Measurements from ENCODE around the gene EIF1B. TPM values are rescaled to one million over a fixed set of nuclear protein-coding genes. Genes with fewer than 3 reads are reported as not detected.
A peak's percentile ranks its signal among the peaks of the same experiment; 100 is the strongest.
"Not testable (repeated sequence)": the region's sequence is repeated elsewhere in the genome, so short reads cannot be mapped to it uniquely, and the experiment has no call there.

EIF1B gene
- 10 to 100 TPM; 33.9 to 41.5 TPM for total RNA-seq

- CTCF ChIA-PET: interaction anchor here (0.7 to 4.8 kb wide), 12 partner anchors 8 to 591 kb away, joined by 3 to 23 read pairs (median 4); partner anchors contain the start of gene ZNF619
- Mint-ChIP-seq H3K36me3 (peaks cover 19% of the 10 kb centered on the region), H3K9me3 (ENCODE audit: low read depth) (no peaks in the 10 kb centered on the region), H3K4me1 (peaks cover 20% of the 10 kb centered on the region), H3K4me3 (peak within 1 kb of the TSS; percentile 98), H3K27me3 (no peaks in the 10 kb centered on the region), H3K27ac (peak within 1 kb of the TSS; percentile 99)
- peak; percentile 90 for ATAC-seq
- peak; percentile 98 for DNase-seq
Observed at GRCh38 chr3:40309418-40309924, at the start of gene EIF1B. Gene EIF1B (plus strand): TSS chr3:40309707. CDS start chr3:40309942, 235 bp downstream.

- DNase-seq: no peak
- no peaks in the 10 kb centered on the region for H3K9me3 Mint-ChIP-seq (ENCODE audit: low read depth)
- H3K36me3 Mint-ChIP-seq: no peaks in the 10 kb centered on the region
- H3K27me3 Mint-ChIP-seq: no peaks in the 10 kb centered on the region
- H3K27ac Mint-ChIP-seq: no peak overlapping the region
- H3K4me1 Mint-ChIP-seq: no peaks in the 10 kb centered on the region
- CTCF ChIA-PET: no interaction called here
- no peak overlapping the region for H3K4me3 Mint-ChIP-seq
- no peak for ATAC-seq
Observed at GRCh38 chr3:40262331-40262730, 47.2 kb upstream of the EIF1B start.

GRCh38 chr3:40264451-40264850 is 45.1 kb upstream of the EIF1B start:
- DNase-seq (no peak), ATAC-seq (no peak)
- CTCF ChIA-PET: interaction anchor here (1.9 kb wide), 1 partner anchor 73 kb away, joined by 4 read pairs; no protein-coding TSS in a partner anchor
- H3K4me3 Mint-ChIP-seq: no peak overlapping the region
- H3K27me3 Mint-ChIP-seq: no peaks in the 10 kb centered on the region
- H3K9me3 Mint-ChIP-seq (ENCODE audit: low read depth): no peaks in the 10 kb centered on the region
- no peaks in the 10 kb centered on the region for H3K4me1 Mint-ChIP-seq
- H3K27ac Mint-ChIP-seq: no peak overlapping the region
- no peaks in the 10 kb centered on the region for H3K36me3 Mint-ChIP-seq

GRCh38 chr3:40265181-40265580 is 44.3 kb upstream of the EIF1B start:
- H3K4me1 Mint-ChIP-seq: no peaks in the 10 kb centered on the region
- H3K36me3 Mint-ChIP-seq: no peaks in the 10 kb centered on the region
- no peaks in the 10 kb centered on the region for H3K9me3 Mint-ChIP-seq (ENCODE audit: low read depth)
- ATAC-seq: no peak
- H3K27ac Mint-ChIP-seq: no peak overlapping the region
- no peak for DNase-seq
- CTCF ChIA-PET: interaction anchor here (1.9 kb wide), 1 partner anchor 73 kb away, joined by 4 read pairs; no protein-coding TSS in a partner anchor
- no peaks in the 10 kb centered on the region for H3K27me3 Mint-ChIP-seq
- H3K4me3 Mint-ChIP-seq: no peak overlapping the region

GRCh38 chr3:40267937-40268724 is 41.4 kb upstream of the EIF1B start:
- Mint-ChIP-seq H3K9me3 (ENCODE audit: low read depth) (no peaks in the 10 kb centered on the region), H3K4me1 (no peaks in the 10 kb centered on the region), H3K27me3 (no peaks in the 10 kb centered on the region), H3K4me3 (no peak overlapping the region), H3K27ac (no peak overlapping the region), H3K36me3 (no peaks in the 10 kb centered on the region)
- ATAC-seq (no peak), DNase-seq (no peak)
- CTCF ChIA-PET: no interaction called here

- Mint-ChIP-seq H3K4me1 (no peaks in the 10 kb centered on the region), H3K9me3 (ENCODE audit: low read depth) (no peaks in the 10 kb centered on the region), H3K27ac (no peak overlapping the region), H3K4me3 (no peak overlapping the region), H3K36me3 (no peaks in the 10 kb centered on the region), H3K27me3 (no peaks in the 10 kb centered on the region)
- DNase-seq (no peak), ATAC-seq (no peak)
- CTCF ChIA-PET: no interaction called here
Observed at GRCh38 chr3:40268802-40269524, 40.5 kb upstream of the EIF1B start.

- no peaks in the 10 kb centered on the region for H3K9me3 Mint-ChIP-seq (ENCODE audit: low read depth)
- no peak overlapping the region for H3K27ac Mint-ChIP-seq
- no peaks in the 10 kb centered on the region for H3K36me3 Mint-ChIP-seq
- no peaks in the 10 kb centered on the region for H3K27me3 Mint-ChIP-seq
- ATAC-seq (no peak), DNase-seq (no peak)
- CTCF ChIA-PET: interaction anchor here (1.5 kb wide), 1 partner anchor 30 kb away, joined by 3 read pairs; no protein-coding TSS in a partner anchor
- no peak overlapping the region for H3K4me3 Mint-ChIP-seq
- no peaks in the 10 kb centered on the region for H3K4me1 Mint-ChIP-seq
Observed at GRCh38 chr3:40278791-40279190, 30.7 kb upstream of the EIF1B start.

GRCh38 chr3:40281995-40282394 is 27.5 kb upstream of the EIF1B start:
- Mint-ChIP-seq H3K27me3 (no peaks in the 10 kb centered on the region), H3K27ac (no peak overlapping the region), H3K9me3 (ENCODE audit: low read depth) (no peaks in the 10 kb centered on the region), H3K36me3 (peaks cover 1% of the 10 kb centered on the region), H3K4me3 (no peak overlapping the region), H3K4me1 (no peaks in the 10 kb centered on the region)
- CTCF ChIA-PET: no interaction called here
- DNase-seq: no peak
- ATAC-seq: no peak

- H3K4me3 Mint-ChIP-seq; H3K9me3 Mint-ChIP-seq (ENCODE audit: low read depth); H3K27me3 Mint-ChIP-seq; ATAC-seq; DNase-seq; H3K4me1 Mint-ChIP-seq; CTCF ChIA-PET; H3K27ac Mint-ChIP-seq; H3K36me3 Mint-ChIP-seq: not testable (repeated sequence)
Observed at GRCh38 chr3:40283057-40283456, 26.4 kb upstream of the EIF1B start.

GRCh38 chr3:40287248-40287647 is 22.3 kb upstream of the EIF1B start:
- Mint-ChIP-seq H3K27ac (no peak overlapping the region), H3K27me3 (no peaks in the 10 kb centered on the region), H3K36me3 (peaks cover 11% of the 10 kb centered on the region), H3K4me3 (no peak overlapping the region), H3K9me3 (ENCODE audit: low read depth) (peaks cover 4% of the 10 kb centered on the region), H3K4me1 (peaks cover 14% of the 10 kb centered on the region)
- DNase-seq: no peak
- CTCF ChIA-PET: no interaction called here
- no peak for ATAC-seq

- Mint-ChIP-seq H3K27ac (peak overlapping the region; percentile 75), H3K4me1 (peaks cover 14% of the 10 kb centered on the region), H3K4me3 (peak overlapping the region; percentile 56), H3K27me3 (no peaks in the 10 kb centered on the region), H3K9me3 (ENCODE audit: low read depth) (peaks cover 4% of the 10 kb centered on the region), H3K36me3 (peaks cover 15% of the 10 kb centered on the region)
- CTCF ChIA-PET: interaction anchor here (0.8 to 2.2 kb wide), 3 partner anchors 18 to 99 kb away, joined by 3 to 6 read pairs (median 5); no protein-coding TSS in a partner anchor
- ATAC-seq (peak; percentile 97), DNase-seq (peak; percentile 67)
Observed at GRCh38 chr3:40290396-40290795, 19.1 kb upstream of the EIF1B start.

GRCh38 chr3:40291471-40291870 is 18.0 kb upstream of the EIF1B start:
- Mint-ChIP-seq H3K9me3 (ENCODE audit: low read depth) (peaks cover 4% of the 10 kb centered on the region), H3K4me1 (peaks cover 14% of the 10 kb centered on the region), H3K4me3 (no peak overlapping the region), H3K27me3 (no peaks in the 10 kb centered on the region), H3K27ac (no peak overlapping the region), H3K36me3 (peaks cover 14% of the 10 kb centered on the region)
- no peak for DNase-seq
- CTCF ChIA-PET: interaction anchor here (1.4 to 2.2 kb wide), 2 partner anchors 17 to 100 kb away, joined by 3 to 6 read pairs; no protein-coding TSS in a partner anchor
- ATAC-seq: no peak

GRCh38 chr3:40292637-40293349 is 16.7 kb upstream of the EIF1B start:
- H3K4me3 Mint-ChIP-seq: no peak overlapping the region
- CTCF ChIA-PET: interaction anchor here (2.2 kb wide), 1 partner anchor 101 kb away, joined by 6 read pairs; no protein-coding TSS in a partner anchor
- DNase-seq: no peak
- no peak for ATAC-seq
- H3K27ac Mint-ChIP-seq: no peak overlapping the region
- peaks cover 4% of the 10 kb centered on the region for H3K9me3 Mint-ChIP-seq (ENCODE audit: low read depth)
- no peaks in the 10 kb centered on the region for H3K27me3 Mint-ChIP-seq
- peaks cover 14% of the 10 kb centered on the region for H3K4me1 Mint-ChIP-seq
- peaks cover 20% of the 10 kb centered on the region for H3K36me3 Mint-ChIP-seq
